ENCODE data around the gene NEK2. TPM values are rescaled to one million over a fixed set of nuclear protein-coding genes. Genes with fewer than 3 reads are reported as not detected.

The NEK2 gene
- total RNA-seq, 1 experiment from 2014 or later = 50.2 TPM

DNA sequence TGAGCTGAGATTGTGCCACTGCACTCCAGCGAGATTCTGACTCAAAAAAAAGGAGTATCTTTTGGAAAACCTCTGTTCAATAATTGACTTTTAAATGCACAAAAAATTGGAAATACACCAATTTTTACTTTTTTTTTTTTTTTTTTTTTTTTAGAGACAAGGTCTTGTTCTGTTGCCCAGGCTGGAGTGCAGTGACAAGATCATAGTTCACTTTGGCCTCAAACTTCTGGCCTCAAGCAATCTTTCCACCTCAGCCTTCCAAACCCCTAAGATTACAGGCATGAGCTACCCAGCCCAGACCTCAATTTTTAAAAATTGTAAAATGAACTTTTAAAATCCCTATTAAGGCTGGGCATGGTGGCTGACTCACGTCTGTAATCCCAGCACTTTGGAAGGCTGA lies 30.8 kb downstream of the NEK2 start (continued):
- TF ChIP-seq RAD21 (IDR thresholded peaks at IDR 0.05; ENCODE audit: low read depth) = no peak
- no peak for TF ChIP-seq EZH2 (IDR thresholded peaks at IDR 0.05)
- no peak for TF ChIP-seq YY1 (IDR thresholded peaks at IDR 0.05; ENCODE audit: extremely low read depth, insufficient replicate concordance, low read depth, low read length)

DNA sequence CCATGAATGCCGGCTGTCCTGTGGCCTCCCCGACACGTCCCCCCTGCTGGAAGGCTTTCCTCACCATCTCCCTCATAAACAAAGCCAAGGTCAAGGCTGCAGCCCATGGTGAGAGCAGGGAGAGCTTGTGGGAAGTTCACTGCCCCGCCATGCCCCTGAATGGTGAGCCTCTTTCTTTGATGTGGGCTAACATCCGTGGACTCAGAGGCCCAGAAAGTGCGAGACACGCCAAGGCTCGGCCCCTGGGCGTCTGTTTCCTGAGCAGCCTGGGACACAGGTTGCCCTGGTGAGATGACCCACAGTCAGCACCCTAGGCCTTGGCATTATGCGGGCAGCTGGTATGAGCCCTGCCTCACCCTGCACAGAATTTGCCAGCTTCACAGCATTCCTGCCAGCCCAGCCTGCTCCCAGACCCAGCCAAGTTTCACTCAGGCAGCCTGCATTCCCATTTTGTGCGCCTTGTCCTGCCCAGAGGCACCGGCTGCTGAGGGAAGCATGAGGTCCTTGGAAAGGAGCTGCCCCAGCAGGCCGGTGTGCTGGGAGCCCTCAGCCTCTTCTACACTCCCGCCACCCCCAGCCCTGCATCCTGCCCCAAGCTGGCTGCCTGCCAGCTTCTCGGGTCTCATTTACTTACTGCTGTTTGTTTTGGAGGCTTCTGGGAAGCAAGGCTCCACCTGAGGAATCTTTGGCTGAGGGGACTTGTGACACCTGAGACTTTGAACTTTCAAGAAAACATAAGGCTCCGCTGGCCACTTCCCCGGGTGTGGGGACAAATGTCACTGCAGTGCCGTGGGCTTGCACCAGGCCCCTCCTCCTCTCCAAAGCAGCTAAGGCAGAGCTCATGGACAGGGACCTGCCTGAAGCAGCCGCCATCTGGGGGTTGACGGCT lies 31.9 kb downstream of the NEK2 start:
- Histone ChIP-seq H3K27me3 (ENCODE audit: insufficient read depth, low read length) (no peaks in the 10 kb centered on the region), H3K4me2 (ENCODE audit: low read length) (peak overlapping the region; percentile 40), H3K9me2 (ENCODE audit: insufficient read depth) (no peaks in the 10 kb centered on the region), H3K36me3 (ENCODE audit: control insufficient read depth in 1 of 2, insufficient read depth in 2 of 2, low read length in 2 of 2) (no peaks in the 10 kb centered on the region), H3K9ac (ENCODE audit: low read length) (no peak overlapping the region), H3K4me3 (replicated peaks in 1 of 2; ENCODE audit: low read depth in 1 of 2, low read length in 2 of 2) (no peak overlapping the region), H3K79me2 (ENCODE audit: insufficient read depth, low read length) (no peaks in the 10 kb centered on the region), H2AFZ (ENCODE audit: low read depth, low read length, poor library complexity, severe bottlenecking) (peak overlapping the region; percentile 77), H3K4me1 (ENCODE audit: control insufficient read depth in 1 of 2, insufficient read depth in 2 of 2, low read length in 2 of 2) (peaks cover 14 to 35% of the 10 kb centered on the region in 2 experiments), H3K27ac (ENCODE audit: low read depth, low read length) (peak overlapping the region; percentile 29; the same call in 1 of the 2 replicates), H3K9me3 (ENCODE audit: control insufficient read depth in 1 of 2, insufficient read depth in 1 of 2, low read depth in 1 of 2, low read length in 2 of 2) (no peaks in the 10 kb centered on the region), H4K20me1 (ENCODE audit: insufficient read depth) (no peaks in the 10 kb centered on the region)
- CTCF ChIA-PET = interaction anchor here (1.4 kb wide), 1 partner anchor 18 kb away, joined by 3 read pairs; no protein-coding TSS in a partner anchor
- TF ChIP-seq RAD21 (IDR thresholded peaks at IDR 0.05; ENCODE audit: low read depth) (no peak), TCF7L2 (IDR thresholded peaks at IDR 0.05; ENCODE audit: borderline replicate concordance, extremely low read depth, insufficient read depth, insufficient read length) (peak; percentile 76), FOSL1 (IDR thresholded peaks at IDR 0.05; ENCODE audit: low read depth) (no peak), POLR2AphosphoS5 (IDR thresholded peaks at IDR 0.05; ENCODE audit: low read depth, low read length) (no peak)
- TF ChIP-seq, protein P1, sequence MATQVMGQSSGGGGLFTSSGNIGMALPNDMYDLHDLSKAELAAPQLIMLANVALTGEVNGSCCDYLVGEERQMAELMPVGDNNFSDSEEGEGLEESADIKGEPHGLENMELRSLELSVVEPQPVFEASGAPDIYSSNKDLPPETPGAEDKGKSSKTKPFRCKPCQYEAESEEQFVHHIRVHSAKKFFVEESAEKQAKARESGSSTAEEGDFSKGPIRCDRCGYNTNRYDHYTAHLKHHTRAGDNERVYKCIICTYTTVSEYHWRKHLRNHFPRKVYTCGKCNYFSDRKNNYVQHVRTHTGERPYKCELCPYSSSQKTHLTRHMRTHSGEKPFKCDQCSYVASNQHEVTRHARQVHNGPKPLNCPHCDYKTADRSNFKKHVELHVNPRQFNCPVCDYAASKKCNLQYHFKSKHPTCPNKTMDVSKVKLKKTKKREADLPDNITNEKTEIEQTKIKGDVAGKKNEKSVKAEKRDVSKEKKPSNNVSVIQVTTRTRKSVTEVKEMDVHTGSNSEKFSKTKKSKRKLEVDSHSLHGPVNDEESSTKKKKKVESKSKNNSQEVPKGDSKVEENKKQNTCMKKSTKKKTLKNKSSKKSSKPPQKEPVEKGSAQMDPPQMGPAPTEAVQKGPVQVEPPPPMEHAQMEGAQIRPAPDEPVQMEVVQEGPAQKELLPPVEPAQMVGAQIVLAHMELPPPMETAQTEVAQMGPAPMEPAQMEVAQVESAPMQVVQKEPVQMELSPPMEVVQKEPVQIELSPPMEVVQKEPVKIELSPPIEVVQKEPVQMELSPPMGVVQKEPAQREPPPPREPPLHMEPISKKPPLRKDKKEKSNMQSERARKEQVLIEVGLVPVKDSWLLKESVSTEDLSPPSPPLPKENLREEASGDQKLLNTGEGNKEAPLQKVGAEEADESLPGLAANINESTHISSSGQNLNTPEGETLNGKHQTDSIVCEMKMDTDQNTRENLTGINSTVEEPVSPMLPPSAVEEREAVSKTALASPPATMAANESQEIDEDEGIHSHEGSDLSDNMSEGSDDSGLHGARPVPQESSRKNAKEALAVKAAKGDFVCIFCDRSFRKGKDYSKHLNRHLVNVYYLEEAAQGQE (IDR thresholded peaks at IDR 0.05; ENCODE audit: low read depth) = no peak
- TF ChIP-seq, protein P2, sequence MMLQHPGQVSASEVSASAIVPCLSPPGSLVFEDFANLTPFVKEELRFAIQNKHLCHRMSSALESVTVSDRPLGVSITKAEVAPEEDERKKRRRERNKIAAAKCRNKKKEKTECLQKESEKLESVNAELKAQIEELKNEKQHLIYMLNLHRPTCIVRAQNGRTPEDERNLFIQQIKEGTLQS (IDR thresholded peaks at IDR 0.05) = no peak
- TF ChIP-seq, protein P3, sequence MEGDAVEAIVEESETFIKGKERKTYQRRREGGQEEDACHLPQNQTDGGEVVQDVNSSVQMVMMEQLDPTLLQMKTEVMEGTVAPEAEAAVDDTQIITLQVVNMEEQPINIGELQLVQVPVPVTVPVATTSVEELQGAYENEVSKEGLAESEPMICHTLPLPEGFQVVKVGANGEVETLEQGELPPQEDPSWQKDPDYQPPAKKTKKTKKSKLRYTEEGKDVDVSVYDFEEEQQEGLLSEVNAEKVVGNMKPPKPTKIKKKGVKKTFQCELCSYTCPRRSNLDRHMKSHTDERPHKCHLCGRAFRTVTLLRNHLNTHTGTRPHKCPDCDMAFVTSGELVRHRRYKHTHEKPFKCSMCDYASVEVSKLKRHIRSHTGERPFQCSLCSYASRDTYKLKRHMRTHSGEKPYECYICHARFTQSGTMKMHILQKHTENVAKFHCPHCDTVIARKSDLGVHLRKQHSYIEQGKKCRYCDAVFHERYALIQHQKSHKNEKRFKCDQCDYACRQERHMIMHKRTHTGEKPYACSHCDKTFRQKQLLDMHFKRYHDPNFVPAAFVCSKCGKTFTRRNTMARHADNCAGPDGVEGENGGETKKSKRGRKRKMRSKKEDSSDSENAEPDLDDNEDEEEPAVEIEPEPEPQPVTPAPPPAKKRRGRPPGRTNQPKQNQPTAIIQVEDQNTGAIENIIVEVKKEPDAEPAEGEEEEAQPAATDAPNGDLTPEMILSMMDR (IDR thresholded peaks at IDR 0.05 in 2 of 3, conservative IDR thresholded peaks at IDR 0.05 in 1 of 3; ENCODE audit: borderline replicate concordance in 1 of 3, insufficient read depth in 1 of 3, low read depth in 2 of 3, low read length in 2 of 3) = no peak
- RAD21 ChIA-PET (ENCODE audit: low non-redundant PET in 1 of 2, low total read pairs in 2 of 2, uncharacterized antibody in 2 of 2, unreplicated experiment in 2 of 2) = no interaction called here
- POLR2A ChIA-PET = interaction anchor here (1.1 kb wide), 1 partner anchor 9 kb away, joined by 3 read pairs; no protein-coding TSS in a partner anchor
- BruUV-seq (replicated peaks) = no TSS peak
- ATAC-seq (peak; percentile 76), DNase-seq (ENCODE audit: low read depth, low spot score) (no peak)
- intact Hi-C loops (cut with micrococcal nuclease) = no loop called here
